ENCODE measurements around the gene CHEK2. TPM values are rescaled to one million over a fixed set of nuclear protein-coding genes. Genes with fewer than 3 reads are reported as not detected.

CHEK2 gene
- total and polyA plus RNA-seq, 2 of the 4 experiments (the other 2 are of a cell fraction): 9.9 to 16.1 TPM

DNA sequence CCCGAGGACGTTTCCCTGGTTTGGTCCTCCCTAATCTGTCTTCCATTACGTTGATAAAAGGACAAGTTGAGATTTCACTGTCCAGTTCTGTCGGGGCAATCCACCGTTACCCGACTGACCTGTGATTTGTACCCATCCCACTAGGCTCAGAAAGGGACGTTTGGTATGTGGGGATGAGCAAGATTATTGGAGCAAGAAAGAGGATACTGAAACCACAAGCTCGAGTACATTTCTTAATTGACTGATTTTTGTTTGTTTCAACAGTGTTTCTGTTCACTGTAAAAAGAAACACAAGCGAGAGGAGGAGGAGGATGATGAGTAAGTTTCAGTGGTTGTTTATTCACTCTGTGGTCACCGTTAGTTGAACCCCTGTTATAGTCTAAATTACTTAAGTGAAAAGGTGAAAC lies 31.8 kb upstream of the CHEK2 start:
- peak overlapping the region; percentile 31 for H2AK5ac ChIP-seq (ENCODE audit: low read depth, low read length)
- peaks cover 2% of the 10 kb centered on the region; the same call in 1 of the 2 replicates for H3K9me3 ChIP-seq (ENCODE audit: control insufficient read depth, insufficient read depth, low read length)
- BruUV-seq (replicated peaks): no TSS peak
- peak overlapping the region; percentile 79 for H3K27ac ChIP-seq (ENCODE audit: insufficient read depth, low read length)
- DNase-seq: peak; percentile 69
- H4K91ac ChIP-seq (ENCODE audit: insufficient read depth, low read depth, low read length): peak overlapping the region; percentile 21
- ChIA-PET CTCF (interaction anchor here (0.6 to 1.0 kb wide), 3 partner anchors 18 to 210 kb away, joined by 3 to 7 read pairs (median 3); no protein-coding TSS in a partner anchor), POLR2A (ENCODE audit: unreplicated experiment) (interaction anchor here (0.6 kb wide), 1 partner anchor 769 kb away, joined by 3 read pairs; no protein-coding TSS in a partner anchor)
- intact Hi-C loops (cut with micrococcal nuclease): loop anchor here (5.0 kb wide), 3 partner anchors 61 to 166 kb away; partner anchors contain the start of gene TTC28
- ATAC-seq (ENCODE audit: low read depth): no peak; the same call in 1 of the 2 replicates
- H2AK9ac ChIP-seq (replicated peaks; ENCODE audit: low read depth, low read length, poor library complexity): peak overlapping the region; percentile 65
- H3K4ac ChIP-seq (ENCODE audit: low read depth, low read length): peak overlapping the region; percentile 34
- H3K9me1 ChIP-seq (ENCODE audit: insufficient read depth, low read length): peaks cover 3% of the 10 kb centered on the region; the same call in 1 of the 2 replicates
- dilution Hi-C loops (cut with HindIII; ENCODE audit: low sequenced_read_pairs, unreplicated experiment): no loop called here
- H3K56ac ChIP-seq (ENCODE audit: extremely low read depth, insufficient read depth, low read length): peak overlapping the region; percentile 67
- peak overlapping the region; percentile 2 to 86; a peak in 3 of 4 replicates for H4K8ac ChIP-seq (ENCODE audit: low read depth in 2 of 2, low read length in 2 of 2)
- peak; percentile 8; the same call in 1 of the 2 replicates for TF ChIP-seq POLR2A (IDR thresholded peaks at IDR 0.05; ENCODE audit: low read depth, low read length)
- no peak for TF ChIP-seq BHLHE40 (IDR thresholded peaks at IDR 0.05; ENCODE audit: low read depth, low read length)
- H3K27me3 ChIP-seq (ENCODE audit: control insufficient read depth, insufficient read depth, low read length): no peaks in the 10 kb centered on the region
- H3K79me1 ChIP-seq (ENCODE audit: low read depth in 1 of 2, low read length in 2 of 2): peaks cover 14 to 44% of the 10 kb centered on the region in 2 experiments
- peak overlapping the region; percentile 89 for H3K4me2 ChIP-seq (ENCODE audit: low read depth, low read length)
- H4K20me1 ChIP-seq (ENCODE audit: insufficient read depth, low read length): peaks cover 25% of the 10 kb centered on the region
- peaks cover 17% of the 10 kb centered on the region for H3K36me3 ChIP-seq (ENCODE audit: control insufficient read depth, insufficient read depth, low read length)
- H4K5ac ChIP-seq (ENCODE audit: low read depth, low read length): peak overlapping the region; percentile 25; the same call in 1 of the 2 replicates
- peak overlapping the region; percentile 24 for H2BK120ac ChIP-seq (ENCODE audit: low read depth, low read length)
- peak overlapping the region; percentile 26 for H3K23ac ChIP-seq (ENCODE audit: low read depth, low read length)
- 0% methylated on average over 4 of the region's 10 CpGs; no CpG with 5 or more reads in 1 of the 2 experiments for WGBS, 2 experiments (ENCODE audit: extremely low coverage in 2 of 2, insufficient read length in 1 of 2)
- in situ Hi-C loops (cut with MboI; ENCODE audit: low sequenced_read_pairs): no loop called here
- peak overlapping the region; percentile 61 for H3K9ac ChIP-seq (ENCODE audit: low read depth, low read length)
- H2BK20ac ChIP-seq (ENCODE audit: low read depth, low read length): no peak overlapping the region
- peak overlapping the region; percentile 61 for H3K4me3 ChIP-seq (ENCODE audit: insufficient read depth, low read depth, low read length)
- H3K4me1 ChIP-seq (ENCODE audit: control insufficient read depth, insufficient read depth, low read length): no peaks in the 10 kb centered on the region
- peak overlapping the region; percentile 75 for H3K18ac ChIP-seq (ENCODE audit: low read depth, low read length)
- peak overlapping the region; percentile 29 for H3K14ac ChIP-seq (replicated peaks; ENCODE audit: low read depth, low read length)
- peak overlapping the region; percentile 84 for H2BK5ac ChIP-seq (ENCODE audit: low read depth, low read length, poor library complexity, severe bottlenecking)
- H2BK15ac ChIP-seq (ENCODE audit: low read depth, low read length): peak overlapping the region; percentile 17; the same call in 1 of the 3 replicates
- peak overlapping the region; percentile 95 for H2AFZ ChIP-seq (replicated peaks; ENCODE audit: low read length, poor library complexity)
